ENCODE data around the gene HECA. TPM values are rescaled to one million over a fixed set of nuclear protein-coding genes. Genes with fewer than 3 reads are reported as not detected.

HECA gene
- total and polyA plus RNA-seq, 2 experiments from 2014 or later = 8.9 to 27.8 TPM

DNA sequence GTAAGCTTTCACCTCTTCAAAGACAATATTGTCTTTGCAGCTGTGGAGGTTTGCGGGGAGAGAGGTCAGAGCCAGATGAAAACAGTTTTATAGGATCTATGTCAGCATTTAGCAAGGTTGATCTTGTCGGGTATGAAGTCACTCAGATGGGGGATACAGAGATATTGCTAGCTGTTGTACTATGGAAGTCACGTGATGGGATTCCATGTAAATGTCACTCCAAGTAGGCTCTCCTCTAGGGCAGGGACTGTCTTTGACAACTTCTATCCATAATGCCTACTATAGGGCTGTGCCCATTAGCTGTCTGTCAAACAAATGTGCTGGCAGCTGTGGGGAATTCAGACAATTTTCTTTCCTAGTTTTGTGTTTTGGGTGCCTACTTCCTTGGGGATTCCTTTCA is 54.8 kb downstream of the HECA start:
- Histone ChIP-seq H3K27ac (no peak overlapping the region), H3K4me1 (ENCODE audit: insufficient read depth) (no peaks in the 10 kb centered on the region), H3K36me3 (replicated peaks; ENCODE audit: insufficient read depth, low read depth) (no peaks in the 10 kb centered on the region), H3K9me2 (replicated peaks; ENCODE audit: insufficient read depth) (no peaks in the 10 kb centered on the region), H3K4me2 (no peak overlapping the region), H4K20me1 (ENCODE audit: insufficient read depth, poor library complexity, severe bottlenecking) (no peaks in the 10 kb centered on the region), H3K9me3 (ENCODE audit: low read depth) (no peaks in the 10 kb centered on the region), H3K27me3 (no peaks in the 10 kb centered on the region), H2AFZ (no peak overlapping the region), H3K79me2 (no peaks in the 10 kb centered on the region), H3K4me3 (no peak overlapping the region)
- no peak for DNase-seq (ENCODE audit: low spot score)
- 83% methylated on average over 3 of the region's 3 CpGs for WGBS (ENCODE audit: low lambda C conversion rate, missing lambda C conversion rate)
- TF ChIP-seq EZH2 (IDR thresholded peaks at IDR 0.05; ENCODE audit: borderline replicate concordance) = no peak
- no peak for TF ChIP-seq EZH2phosphoT487 (IDR thresholded peaks at IDR 0.05; ENCODE audit: low read depth, severe bottlenecking, unreplicated experiment)
- TF ChIP-seq, protein P1, sequence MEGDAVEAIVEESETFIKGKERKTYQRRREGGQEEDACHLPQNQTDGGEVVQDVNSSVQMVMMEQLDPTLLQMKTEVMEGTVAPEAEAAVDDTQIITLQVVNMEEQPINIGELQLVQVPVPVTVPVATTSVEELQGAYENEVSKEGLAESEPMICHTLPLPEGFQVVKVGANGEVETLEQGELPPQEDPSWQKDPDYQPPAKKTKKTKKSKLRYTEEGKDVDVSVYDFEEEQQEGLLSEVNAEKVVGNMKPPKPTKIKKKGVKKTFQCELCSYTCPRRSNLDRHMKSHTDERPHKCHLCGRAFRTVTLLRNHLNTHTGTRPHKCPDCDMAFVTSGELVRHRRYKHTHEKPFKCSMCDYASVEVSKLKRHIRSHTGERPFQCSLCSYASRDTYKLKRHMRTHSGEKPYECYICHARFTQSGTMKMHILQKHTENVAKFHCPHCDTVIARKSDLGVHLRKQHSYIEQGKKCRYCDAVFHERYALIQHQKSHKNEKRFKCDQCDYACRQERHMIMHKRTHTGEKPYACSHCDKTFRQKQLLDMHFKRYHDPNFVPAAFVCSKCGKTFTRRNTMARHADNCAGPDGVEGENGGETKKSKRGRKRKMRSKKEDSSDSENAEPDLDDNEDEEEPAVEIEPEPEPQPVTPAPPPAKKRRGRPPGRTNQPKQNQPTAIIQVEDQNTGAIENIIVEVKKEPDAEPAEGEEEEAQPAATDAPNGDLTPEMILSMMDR (IDR thresholded peaks at IDR 0.05; ENCODE audit: poor library complexity) = no peak

DNA sequence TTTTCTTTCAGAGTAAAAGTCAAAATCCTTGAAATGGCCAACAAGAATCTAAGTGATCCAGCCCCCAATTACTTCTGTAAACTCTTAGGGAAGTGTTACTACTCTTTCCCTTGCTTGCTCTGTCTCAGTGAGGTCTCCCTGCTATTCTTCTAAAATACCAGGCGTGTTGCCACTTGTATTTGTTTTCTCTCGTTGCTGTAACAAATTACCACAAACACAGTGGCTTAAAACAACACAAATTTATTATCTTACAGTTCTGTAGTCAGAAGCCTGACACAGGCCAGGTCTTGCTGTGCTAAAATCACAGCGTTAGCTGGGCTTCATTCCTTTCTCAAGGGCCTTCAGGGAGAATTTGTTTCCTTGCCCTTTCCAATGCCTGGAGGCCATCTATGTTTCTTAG is 59.9 kb downstream of the HECA start:
- Histone ChIP-seq H3K4me2 (no peak overlapping the region), H3K4me1 (ENCODE audit: insufficient read depth) (no peaks in the 10 kb centered on the region), H3K36me3 (replicated peaks; ENCODE audit: insufficient read depth, low read depth) (no peaks in the 10 kb centered on the region), H3K27me3 (no peaks in the 10 kb centered on the region), H3K9me3 (ENCODE audit: low read depth) (no peaks in the 10 kb centered on the region), H3K27ac (no peak overlapping the region), H2AFZ (no peak overlapping the region), H3K4me3 (no peak overlapping the region), H3K9me2 (replicated peaks; ENCODE audit: insufficient read depth) (no peaks in the 10 kb centered on the region), H4K20me1 (ENCODE audit: insufficient read depth, poor library complexity, severe bottlenecking) (no peaks in the 10 kb centered on the region), H3K79me2 (no peaks in the 10 kb centered on the region)
- 50% methylated on average over 3 of the region's 3 CpGs for WGBS (ENCODE audit: low lambda C conversion rate, missing lambda C conversion rate)
- TF ChIP-seq, protein P1 (IDR thresholded peaks at IDR 0.05; ENCODE audit: poor library complexity) = no peak
- no peak for TF ChIP-seq EZH2phosphoT487 (IDR thresholded peaks at IDR 0.05; ENCODE audit: low read depth, severe bottlenecking, unreplicated experiment)
- TF ChIP-seq EZH2 (IDR thresholded peaks at IDR 0.05; ENCODE audit: borderline replicate concordance) = no peak
- no peak for DNase-seq (ENCODE audit: low spot score)

DNA sequence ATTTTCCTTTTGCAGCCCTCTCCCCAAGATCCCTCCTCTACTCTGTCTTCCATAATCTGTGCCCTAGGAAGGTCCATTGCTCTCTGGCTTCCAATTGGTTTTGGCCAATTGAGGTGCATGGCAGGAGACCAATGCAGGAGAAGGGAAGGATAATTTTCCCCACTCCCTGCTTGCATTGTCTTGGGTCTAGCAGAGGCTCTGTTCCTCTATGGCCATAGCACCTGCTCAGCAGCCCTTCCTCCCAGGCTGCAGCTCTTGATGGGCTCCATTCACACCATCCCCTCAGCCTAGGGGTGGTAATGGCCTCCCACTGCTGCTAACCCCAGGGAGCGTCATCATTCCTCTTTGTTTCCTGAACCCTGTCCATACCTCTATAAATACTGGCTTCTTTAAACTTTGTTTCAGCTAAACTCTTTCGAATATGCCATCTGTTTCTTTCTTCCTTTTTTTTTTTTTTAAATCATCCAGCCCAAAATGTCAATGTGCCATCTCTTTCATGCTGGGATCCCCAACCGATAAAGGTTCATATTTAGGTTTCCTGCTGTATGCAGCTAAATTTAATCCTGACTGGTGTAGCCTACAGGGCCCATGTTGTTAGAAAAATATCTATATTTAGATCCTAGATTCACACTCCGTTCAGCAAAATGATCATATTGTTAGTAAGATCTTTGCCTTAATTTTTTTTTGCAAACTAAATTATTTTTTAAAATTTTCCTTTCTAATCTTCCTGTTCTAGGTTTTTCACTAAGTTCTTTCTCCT is 63.8 kb downstream of the HECA start:
- Histone ChIP-seq H3K4me2 (no peak overlapping the region), H3K4me3 (no peak overlapping the region), H3K36me3 (replicated peaks; ENCODE audit: insufficient read depth, low read depth) (no peaks in the 10 kb centered on the region), H3K9me2 (replicated peaks; ENCODE audit: insufficient read depth) (no peaks in the 10 kb centered on the region), H3K27ac (no peak overlapping the region), H3K4me1 (ENCODE audit: insufficient read depth) (no peaks in the 10 kb centered on the region), H3K79me2 (no peaks in the 10 kb centered on the region), H4K20me1 (ENCODE audit: insufficient read depth, poor library complexity, severe bottlenecking) (no peaks in the 10 kb centered on the region), H2AFZ (no peak overlapping the region), H3K27me3 (no peaks in the 10 kb centered on the region), H3K9me3 (ENCODE audit: low read depth) (no peaks in the 10 kb centered on the region)
- no peak for TF ChIP-seq EZH2phosphoT487 (IDR thresholded peaks at IDR 0.05; ENCODE audit: low read depth, severe bottlenecking, unreplicated experiment)
- TF ChIP-seq EZH2 (IDR thresholded peaks at IDR 0.05; ENCODE audit: borderline replicate concordance) = no peak
- TF ChIP-seq, protein P1 (IDR thresholded peaks at IDR 0.05; ENCODE audit: poor library complexity) = no peak
- no peak for DNase-seq (ENCODE audit: low spot score)
- WGBS (ENCODE audit: low lambda C conversion rate, missing lambda C conversion rate) = 88% methylated on average over 4 of the region's 4 CpGs

Measured in hepatocyte (in vitro differentiated cells).